B cell (primary cell): ENCODE data around the gene PIH1D1. TPM values are rescaled to one million over a fixed set of nuclear protein-coding genes. Genes with fewer than 3 reads are reported as not detected.

Experiments
- ATAC-seq: fragments of 200-7000 bp; cut with Tn5 transposase; one replicate; pipeline ENCODE4 v1.10.0; 2021; ENCODE audit warnings: low read depth, mild to moderate bottlenecking, moderate number of reproducible peaks, moderate library complexity
- CTCF ChIA-PET: fragments of 350-600 bp; sonication (Branson Sonifier 250); formaldehyde crosslinking; loops from one replicate; lab custom pipeline; 2021; ENCODE audit warnings: antibody characterized with exemption, inconsistent platforms; lab: Charles Lee
- POLR2A ChIA-PET: fragments of 350-600 bp; sonication (Branson Sonifier 250); formaldehyde crosslinking; loops from one replicate; lab custom pipeline; 2021; ENCODE audit warnings: antibody characterized with exemption; lab: Charles Lee
- DNase-seq: peaks from one replicate; pipeline ENCODE4 v3.0.0; 2013
- H2AFZ ChIP-seq: 2 replicates; pipeline ENCODE4 v1.6.1; 2012; ENCODE audit warnings: mild to moderate bottlenecking, low read depth, low read length; ENCODE audit not compliant: insufficient read depth, poor library complexity, severe bottlenecking
- H3K27ac ChIP-seq, 2 donors: 1 replicate in 1 of 2; 2 replicates in 1 of 2; pipeline ENCODE4 v1.5.1; 2012 to 2013; ENCODE audit warnings: low read length in 2 of 2, mild to moderate bottlenecking in 2 of 2, moderate library complexity in 1 of 2
- H3K27me3 ChIP-seq, 4 experiments: fragments of 200-600 bp in 1 of 4; sonication (generic) in 1 of 4; replicated peaks in 1 of 4; 1 replicate in 2 of 4; 2 replicates in 2 of 4; pipeline versions ENCODE4 v1.6.1 to v1.7.0; 2013 to 2016; ENCODE audit warnings: low read length in 3 of 4, mild to moderate bottlenecking in 2 of 4, mixed read lengths in 1 of 4, moderate library complexity in 1 of 4; ENCODE audit not compliant: insufficient read depth in 4 of 4, control insufficient read depth in 3 of 4; ENCODE audit errors: control extremely low read depth in 1 of 4
- H3K36me3 ChIP-seq, 2 experiments: replicated peaks in 1 of 2; 1 replicate in 1 of 2; 2 replicates in 1 of 2; pipeline versions ENCODE4 v1.6.1 to v1.7.1; 2013; ENCODE audit warnings: low read length in 1 of 2; ENCODE audit not compliant: insufficient read depth in 2 of 2, control insufficient read depth in 1 of 2; ENCODE audit errors: control extremely low read depth in 1 of 2, extremely low read depth in 1 of 2
- H3K4me1 ChIP-seq, 2 donors: fragments of 200-600 bp in 1 of 2; sonication (generic) in 1 of 2; 1 replicate in 1 of 2; 2 replicates in 1 of 2; pipeline versions ENCODE4 v1.5.1 to v1.6.1; 2013 to 2017; ENCODE audit warnings: low read length in 2 of 2; ENCODE audit not compliant: control insufficient read depth in 2 of 2, insufficient read depth in 2 of 2
- H3K4me2 ChIP-seq: replicated peaks from 2 replicates; pipeline ENCODE3; 2012; ENCODE audit warnings: mild to moderate bottlenecking, low read depth, low read length; ENCODE audit not compliant: poor library complexity, severe bottlenecking
- H3K4me3 ChIP-seq, 5 experiments: fragments of 200-600 bp in 1 of 5; sonication (generic) in 1 of 5; 1 replicate in 3 of 5; 2 replicates in 2 of 5; pipeline versions ENCODE4 v1.5.1 to v1.7.0; 2011 to 2016; ENCODE audit warnings: low read length in 4 of 5, mild to moderate bottlenecking in 4 of 5, low read depth in 2 of 5, control low read depth in 1 of 5, moderate library complexity in 1 of 5; ENCODE audit not compliant: insufficient read depth in 1 of 5; ENCODE audit errors: control extremely low read depth in 1 of 5, extremely low read depth in 1 of 5
- H3K79me2 ChIP-seq: fragments of 200-600 bp; sonication (generic); one replicate; pipeline ENCODE4 v1.6.0; 2016; ENCODE audit warnings: low read length; ENCODE audit not compliant: control insufficient read depth, insufficient read depth
- H3K9ac ChIP-seq: fragments of 200-600 bp; sonication (generic); 2 replicates; pipeline ENCODE4 v1.6.1; 2017; ENCODE audit warnings: mild to moderate bottlenecking, low read length, moderate library complexity
- H3K9me3 ChIP-seq, 3 donors: one replicate each; pipeline versions ENCODE4 v1.6.1 to v1.7.1; 2013; ENCODE audit warnings: low read length in 2 of 3; ENCODE audit not compliant: control insufficient read depth in 2 of 3, insufficient read depth in 1 of 3; ENCODE audit errors: control extremely low read depth in 1 of 3
- H4K20me1 ChIP-seq: 2 replicates; pipeline ENCODE4 v1.6.0; 2012; ENCODE audit warnings: mild to moderate bottlenecking, low read length; ENCODE audit not compliant: insufficient read depth, control insufficient read depth, poor library complexity, severe bottlenecking
- H3K27ac Mint-ChIP-seq: one replicate; pipeline ENCODE4 v1.8.0; 2021; ENCODE audit warnings: mixed read lengths
- H3K27me3 Mint-ChIP-seq: one replicate; pipeline ENCODE4 v1.8.0; 2021; ENCODE audit warnings: mixed read lengths
- H3K4me1 Mint-ChIP-seq: one replicate; pipeline ENCODE4 v1.8.0; 2021; ENCODE audit warnings: mixed read lengths
- H3K4me3 Mint-ChIP-seq: one replicate; pipeline ENCODE4 v1.8.0; 2021; ENCODE audit warnings: mixed read lengths
- H3K9me3 Mint-ChIP-seq: one replicate; pipeline ENCODE4 v1.8.0; 2022; ENCODE audit warnings: mixed read lengths; ENCODE audit not compliant: insufficient read depth
- EZH2 ChIP-seq: IDR thresholded peaks from 2 replicates; pipeline ENCODE4 v1.6.1; 2012; ENCODE audit warnings: borderline replicate concordance, low read depth, mild to moderate bottlenecking, moderate library complexity, low read length; ENCODE audit not compliant: insufficient read depth, poor library complexity, severe bottlenecking
- WGBS: methylation state at CpG from one replicate; pipeline ENCODE4 v1.1.5; 2013; ENCODE audit warnings: missing lambda C conversion rate; ENCODE audit not compliant: insufficient coverage; 5-methylcytosine and 5-hydroxymethylcytosine counted together
- intact Hi-C: fragments of 100-400 bp; cut with micrococcal nuclease; formaldehyde crosslinking; loops from one replicate; pipeline ENCODE4 v1.10.0; 2022
- polyA plus RNA-seq: library from polyadenylated mRNA; depleted of rRNA; stranded (reverse); fragments of >200 nt; gene quantifications from 2 replicates; pipeline ENCODE4 v1.2.3, GENCODE V29; 2012
- total RNA-seq, 2 donors: library from RNA; stranded (reverse); fragments of 120-200 nt in 1 of 2; gene quantifications; 1 replicate in 1 of 2; 2 replicates in 1 of 2; pipeline versions ENCODE4 v1.2.3 to v1.2.4, GENCODE V29; 2013 to 2022
- TF ChIP-seq, protein P1 (sequence below): fragments of 200-600 bp; IDR thresholded peaks from one replicate; pipeline ENCODE4 v1.8.0; 2022; ENCODE audit warnings: antibody characterized with exemption, mild to moderate bottlenecking

The PIH1D1 gene
- total and polyA plus RNA-seq, 2 donors (not counting 1 experiment from before 2014, with no cell fraction given) = 158 to 184 TPM

GRCh38 chr19:49403404-49404187 is 48.0 kb downstream of the PIH1D1 start:
- POLR2A ChIA-PET = interaction anchor here (0.7 to 1.5 kb wide), 3 partner anchors 12 to 21 kb away, joined by 3 to 4 read pairs (median 4); no protein-coding TSS in a partner anchor
- TF ChIP-seq EZH2 = no peak
- TF ChIP-seq, protein P1, sequence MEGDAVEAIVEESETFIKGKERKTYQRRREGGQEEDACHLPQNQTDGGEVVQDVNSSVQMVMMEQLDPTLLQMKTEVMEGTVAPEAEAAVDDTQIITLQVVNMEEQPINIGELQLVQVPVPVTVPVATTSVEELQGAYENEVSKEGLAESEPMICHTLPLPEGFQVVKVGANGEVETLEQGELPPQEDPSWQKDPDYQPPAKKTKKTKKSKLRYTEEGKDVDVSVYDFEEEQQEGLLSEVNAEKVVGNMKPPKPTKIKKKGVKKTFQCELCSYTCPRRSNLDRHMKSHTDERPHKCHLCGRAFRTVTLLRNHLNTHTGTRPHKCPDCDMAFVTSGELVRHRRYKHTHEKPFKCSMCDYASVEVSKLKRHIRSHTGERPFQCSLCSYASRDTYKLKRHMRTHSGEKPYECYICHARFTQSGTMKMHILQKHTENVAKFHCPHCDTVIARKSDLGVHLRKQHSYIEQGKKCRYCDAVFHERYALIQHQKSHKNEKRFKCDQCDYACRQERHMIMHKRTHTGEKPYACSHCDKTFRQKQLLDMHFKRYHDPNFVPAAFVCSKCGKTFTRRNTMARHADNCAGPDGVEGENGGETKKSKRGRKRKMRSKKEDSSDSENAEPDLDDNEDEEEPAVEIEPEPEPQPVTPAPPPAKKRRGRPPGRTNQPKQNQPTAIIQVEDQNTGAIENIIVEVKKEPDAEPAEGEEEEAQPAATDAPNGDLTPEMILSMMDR = no peak
- Mint-ChIP-seq H3K27me3 (no peaks in the 10 kb centered on the region), H3K9me3 (no peaks in the 10 kb centered on the region), H3K4me1 (peaks cover 26% of the 10 kb centered on the region), H3K4me3 (peak overlapping the region; percentile 54), H3K27ac (peak overlapping the region; percentile 92)
- intact Hi-C loops = no loop called here
- Histone ChIP-seq H3K9me3 (no peaks in the 10 kb centered on the region), H3K9ac (peak overlapping the region; percentile 15), H3K36me3 (no peaks in the 10 kb centered on the region), H3K4me3 (no peak overlapping the region), H4K20me1 (no peaks in the 10 kb centered on the region), H3K27ac (peak overlapping the region; percentile 26 to 28), H3K4me2 (peak overlapping the region; percentile 36), H3K4me1 (peaks cover 11 to 24% of the 10 kb centered on the region in 2 donors), H3K79me2 (no peaks in the 10 kb centered on the region), H2AFZ (peak overlapping the region; percentile 72), H3K27me3 (no peaks in the 10 kb centered on the region)
- 47% methylated on average over 5 of the region's 7 CpGs for WGBS
- DNase-seq (peak; percentile 73), ATAC-seq (peak; percentile 81)
- CTCF ChIA-PET = interaction anchor here (1.2 to 1.9 kb wide), 4 partner anchors 10 to 178 kb away, joined by 3 to 7 read pairs (median 6); no protein-coding TSS in a partner anchor

DNA sequence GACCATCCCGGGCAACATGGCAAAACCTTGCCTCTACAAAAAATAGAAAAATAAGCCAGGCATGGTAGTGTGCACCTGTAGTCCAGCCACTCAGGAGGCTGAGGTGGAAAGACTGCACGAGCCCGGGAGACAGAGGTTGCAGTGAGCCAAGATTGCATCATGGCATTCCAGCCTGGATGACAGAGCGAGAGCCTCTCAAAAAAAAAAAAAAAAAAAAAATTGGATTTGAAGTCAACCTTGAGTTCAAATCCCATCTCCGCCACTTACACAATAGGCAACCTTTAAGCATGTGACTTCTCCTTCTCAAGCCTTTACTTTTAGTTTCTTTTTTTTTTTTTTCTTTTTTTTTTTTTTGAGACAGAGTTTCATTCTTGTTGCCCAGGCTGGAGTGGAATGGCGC is 51.6 kb downstream of the PIH1D1 start:
- DNase-seq (no peak), ATAC-seq (no peak)
- no peak overlapping the region for H3K27ac Mint-ChIP-seq
- TF ChIP-seq, protein P1 = no peak
- TF ChIP-seq EZH2 = no peak
- Histone ChIP-seq H3K9ac (no peak overlapping the region), H3K9me3 (no peaks in the 10 kb centered on the region), H3K36me3 (no peaks in the 10 kb centered on the region), H3K27ac (no peak overlapping the region), H3K4me1 (peaks cover 6 to 22% of the 10 kb centered on the region in 2 donors), H3K27me3 (no peaks in the 10 kb centered on the region), H3K4me3 (no peak overlapping the region), H3K79me2 (no peaks in the 10 kb centered on the region), H3K4me2 (no peak overlapping the region), H4K20me1 (no peaks in the 10 kb centered on the region), H2AFZ (no peak overlapping the region)
- POLR2A ChIA-PET = no interaction called here
- no peaks in the 10 kb centered on the region for H3K27me3 Mint-ChIP-seq
- H3K4me3 Mint-ChIP-seq = no peak overlapping the region
- no peaks in the 10 kb centered on the region for H3K9me3 Mint-ChIP-seq
- intact Hi-C loops = no loop called here
- 93% methylated on average over 4 of the region's 6 CpGs for WGBS
- peaks cover 18% of the 10 kb centered on the region for H3K4me1 Mint-ChIP-seq
- CTCF ChIA-PET = no interaction called here
